BJ (cell line): ENCODE results near the gene DSCAML1. TPM values are rescaled to one million over a fixed set of nuclear protein-coding genes. Genes with fewer than 3 reads are reported as not detected.

Experiments used
- CTCF ChIA-PET: fragments of 350-600 bp; formaldehyde crosslinking; extraction: SDS; loops from one replicate; lab custom pipeline; 2021; ENCODE audit warnings: antibody characterized with exemption, inconsistent platforms; lab: Yijun Ruan, JAX
- POLR2A ChIA-PET: fragments of 300-600 bp; sonication (Branson Sonifier 250); formaldehyde crosslinking; extraction: SDS; loops from one replicate; lab custom pipeline; 2021; ENCODE audit warnings: antibody characterized with exemption; lab: Charles Lee
- DNase-seq: peaks from one replicate; pipeline ENCODE4 v3.0.0-alpha.2; 2011; ENCODE audit warnings: low read depth
- H3K27me3 ChIP-seq: 2 replicates; pipeline ENCODE4 v1.6.0; 2011; ENCODE audit warnings: low read length; ENCODE audit not compliant: control insufficient read depth, insufficient read depth
- H3K36me3 ChIP-seq: 2 replicates; pipeline ENCODE4 v1.5.1; 2011; ENCODE audit warnings: low read length; ENCODE audit not compliant: control insufficient read depth, insufficient read depth
- H3K4me3 ChIP-seq: 2 replicates; pipeline ENCODE4 v1.5.1; 2011; ENCODE audit warnings: low read depth, mild to moderate bottlenecking, control low read depth, low read length
- polyA plus RNA-seq: library from polyadenylated mRNA; depleted of rRNA; stranded (reverse); fragments of >200 nt; gene quantifications from 2 replicates; pipeline ENCODE4 v1.2.3, GENCODE V29; 2011
- TF ChIP-seq, protein P1 (sequence below): IDR thresholded peaks from 2 replicates; pipeline ENCODE4 v1.5.1; 2011; ENCODE audit warnings: low read depth, mild to moderate bottlenecking, control low read depth, inconsistent platforms, low read length, moderate library complexity; ENCODE audit not compliant: insufficient read depth

DSCAML1 gene
- polyA plus RNA-seq, 1 experiment: not detected

DNA sequence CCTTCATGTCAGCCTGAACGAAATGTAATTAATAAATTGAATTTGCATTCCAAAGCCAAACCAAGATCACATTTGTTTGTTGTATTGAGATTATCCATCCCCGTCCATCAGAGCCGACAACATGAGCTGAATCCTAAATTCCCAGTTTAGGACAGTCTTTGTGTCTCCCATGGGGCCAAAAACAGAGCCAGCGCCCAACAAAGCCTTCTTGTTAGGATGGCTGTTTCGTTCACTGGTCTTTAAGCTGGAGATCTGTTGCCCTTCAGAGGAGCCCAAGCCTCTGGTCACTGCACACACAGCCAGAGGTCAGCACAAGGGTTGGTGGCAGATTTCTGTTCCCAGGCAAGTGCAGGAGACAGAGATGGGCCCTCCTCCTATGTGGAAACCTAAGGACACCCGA lies 25.8 kb downstream of the DSCAML1 start:
- no peak for DNase-seq
- TF ChIP-seq, protein P1, sequence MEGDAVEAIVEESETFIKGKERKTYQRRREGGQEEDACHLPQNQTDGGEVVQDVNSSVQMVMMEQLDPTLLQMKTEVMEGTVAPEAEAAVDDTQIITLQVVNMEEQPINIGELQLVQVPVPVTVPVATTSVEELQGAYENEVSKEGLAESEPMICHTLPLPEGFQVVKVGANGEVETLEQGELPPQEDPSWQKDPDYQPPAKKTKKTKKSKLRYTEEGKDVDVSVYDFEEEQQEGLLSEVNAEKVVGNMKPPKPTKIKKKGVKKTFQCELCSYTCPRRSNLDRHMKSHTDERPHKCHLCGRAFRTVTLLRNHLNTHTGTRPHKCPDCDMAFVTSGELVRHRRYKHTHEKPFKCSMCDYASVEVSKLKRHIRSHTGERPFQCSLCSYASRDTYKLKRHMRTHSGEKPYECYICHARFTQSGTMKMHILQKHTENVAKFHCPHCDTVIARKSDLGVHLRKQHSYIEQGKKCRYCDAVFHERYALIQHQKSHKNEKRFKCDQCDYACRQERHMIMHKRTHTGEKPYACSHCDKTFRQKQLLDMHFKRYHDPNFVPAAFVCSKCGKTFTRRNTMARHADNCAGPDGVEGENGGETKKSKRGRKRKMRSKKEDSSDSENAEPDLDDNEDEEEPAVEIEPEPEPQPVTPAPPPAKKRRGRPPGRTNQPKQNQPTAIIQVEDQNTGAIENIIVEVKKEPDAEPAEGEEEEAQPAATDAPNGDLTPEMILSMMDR: no peak
- H3K4me3 ChIP-seq: no peak overlapping the region
- H3K36me3 ChIP-seq: no peaks in the 10 kb centered on the region
- CTCF ChIA-PET: no interaction called here
- POLR2A ChIA-PET: no interaction called here
- H3K27me3 ChIP-seq: no peaks in the 10 kb centered on the region

DNA sequence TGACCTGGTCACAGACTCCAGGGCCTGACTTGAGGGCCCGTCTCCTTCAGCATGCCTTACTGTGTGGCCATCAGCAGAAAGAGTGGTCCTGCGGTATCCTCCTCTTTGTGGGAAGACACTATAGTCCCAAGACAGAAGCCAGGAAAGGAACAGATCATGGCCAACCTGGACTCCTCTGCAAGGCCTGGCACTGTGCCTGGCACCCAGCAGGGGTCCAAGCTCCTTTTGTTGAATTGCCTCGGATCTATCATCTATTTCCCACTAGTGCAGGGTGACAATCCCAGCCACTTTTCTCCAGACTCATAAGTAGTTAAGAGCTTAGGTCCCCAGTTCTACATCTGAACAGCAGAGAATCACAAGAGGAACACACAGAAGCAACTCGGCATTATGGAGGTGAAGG lies 27.0 kb downstream of the DSCAML1 start:
- DNase-seq: no peak
- POLR2A ChIA-PET: no interaction called here
- Histone ChIP-seq H3K27me3 (no peaks in the 10 kb centered on the region), H3K36me3 (no peaks in the 10 kb centered on the region), H3K4me3 (no peak overlapping the region)
- CTCF ChIA-PET: no interaction called here
- TF ChIP-seq, protein P1: no peak

DNA sequence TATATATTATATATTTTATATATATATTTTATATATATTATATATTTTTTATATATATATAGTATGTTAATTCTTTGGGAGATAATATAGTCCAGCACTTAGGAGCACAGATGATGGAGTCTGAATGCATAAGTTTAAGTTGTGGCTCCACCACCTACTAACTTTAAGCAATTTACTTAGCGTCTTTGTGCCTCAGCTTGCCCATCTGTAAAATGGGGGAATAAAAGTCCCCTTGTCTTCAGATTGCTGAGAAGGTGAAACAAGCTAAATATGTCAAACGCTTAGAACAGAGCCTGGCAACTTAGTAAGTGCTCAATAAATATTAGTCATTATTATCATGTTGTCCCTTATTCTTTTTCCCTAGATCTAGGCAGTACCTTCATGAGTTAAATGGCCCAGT lies 27.5 kb downstream of the DSCAML1 start:
- H3K27me3 ChIP-seq: no peaks in the 10 kb centered on the region
- H3K4me3 ChIP-seq: no peak overlapping the region
- ChIA-PET CTCF (no interaction called here), POLR2A (no interaction called here)
- no peaks in the 10 kb centered on the region for H3K36me3 ChIP-seq
- TF ChIP-seq, protein P1: no peak
- DNase-seq: no peak

DNA sequence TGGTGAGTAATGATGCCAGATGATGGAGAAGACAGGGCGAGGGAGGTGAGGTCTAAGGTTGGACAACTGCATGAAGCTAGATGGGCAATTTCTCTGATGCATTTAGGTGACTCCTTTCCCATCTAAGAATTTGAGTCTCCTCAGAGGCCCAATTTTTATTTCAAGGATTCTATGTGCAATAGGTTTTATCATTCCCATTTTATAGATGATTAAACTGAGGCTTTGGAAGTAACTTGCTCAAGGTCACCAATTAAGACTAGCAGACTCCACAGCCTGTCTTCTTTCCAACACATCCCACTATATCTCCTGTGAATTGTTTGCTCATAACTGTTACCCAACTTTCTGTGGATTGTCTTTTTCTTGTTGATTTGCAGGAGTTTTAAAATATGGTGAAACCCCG lies 28.5 kb downstream of the DSCAML1 start:
- Histone ChIP-seq H3K36me3 (no peaks in the 10 kb centered on the region), H3K4me3 (no peak overlapping the region), H3K27me3 (no peaks in the 10 kb centered on the region)
- CTCF ChIA-PET: no interaction called here
- POLR2A ChIA-PET: no interaction called here
- TF ChIP-seq, protein P1: no peak
- DNase-seq: no peak

DNA sequence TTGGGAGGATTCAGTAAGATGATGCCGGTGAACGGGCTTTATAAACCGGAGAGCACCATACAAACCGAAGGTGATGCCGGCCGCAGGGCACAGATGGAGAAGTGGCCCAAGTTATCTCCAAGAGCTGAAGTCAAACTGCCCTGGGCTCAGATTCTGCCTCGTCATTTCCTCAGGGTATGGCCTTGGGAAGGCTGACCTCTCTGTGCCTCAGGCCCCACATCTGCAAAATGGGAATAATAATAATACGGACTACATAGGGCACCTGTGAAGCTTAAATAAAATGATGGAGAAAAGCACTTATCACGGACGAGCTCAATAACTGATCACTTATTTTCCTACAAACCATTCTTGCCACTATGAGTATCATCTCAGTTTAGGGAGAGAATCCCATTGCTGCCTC lies 29.9 kb downstream of the DSCAML1 start:
- CTCF ChIA-PET: no interaction called here
- H3K4me3 ChIP-seq: no peak overlapping the region
- POLR2A ChIA-PET: no interaction called here
- H3K36me3 ChIP-seq: no peaks in the 10 kb centered on the region
- TF ChIP-seq, protein P1: no peak
- no peak for DNase-seq
- no peaks in the 10 kb centered on the region for H3K27me3 ChIP-seq
